H1 (cell line): Measurements from ENCODE around the gene IDH2. TPM values are rescaled to one million over a fixed set of nuclear protein-coding genes. Genes with fewer than 3 reads are reported as not detected.

ENCODE experiments used
- ATF2 ChIP-seq: IDR thresholded peaks from 2 replicates; pipeline ENCODE4 v1.6.1; 2012; ENCODE audit warnings: low read length, inconsistent platforms
- CTBP2 ChIP-seq: IDR thresholded peaks from 2 replicates; pipeline ENCODE4 v1.7.0; 2011; ENCODE audit warnings: borderline replicate concordance, mild to moderate bottlenecking, moderate library complexity, mixed read lengths, low read length; ENCODE audit not compliant: insufficient read depth, insufficient read length
- EGR1 ChIP-seq: IDR thresholded peaks from 2 replicates; pipeline ENCODE4 v1.6.1; 2011; ENCODE audit warnings: low read depth, low read length, borderline replicate concordance
- HDAC6 ChIP-seq: IDR thresholded peaks from one replicate; pipeline ENCODE4 v1.7.1; 2012; ENCODE audit warnings: low read depth, mild to moderate bottlenecking, inconsistent platforms, low read length, moderate library complexity
- NRF1 ChIP-seq: IDR thresholded peaks from 2 replicates; pipeline ENCODE4 v1.6.1; 2011; ENCODE audit warnings: mild to moderate bottlenecking, low read depth, low read length, improper control_type of control experiment
- SAP30 ChIP-seq: fragments of 300-600 bp; sonication (generic); IDR thresholded peaks from 2 replicates; pipeline ENCODE4 v1.7.1; 2012; ENCODE audit warnings: low read length, moderate library complexity, mild to moderate bottlenecking, inconsistent platforms; ENCODE audit not compliant: insufficient read depth, insufficient replicate concordance
- SIX5 ChIP-seq: IDR thresholded peaks from 2 replicates; pipeline ENCODE4 v1.6.1; 2011; ENCODE audit warnings: mild to moderate bottlenecking, low read depth, low read length
- SP4 ChIP-seq: IDR thresholded peaks from 2 replicates; pipeline ENCODE4 v1.6.1; 2012; ENCODE audit warnings: low read length, inconsistent platforms
- TAF7 ChIP-seq: optimal IDR thresholded peaks from 2 replicates; pipeline ENCODE3; 2011; ENCODE audit warnings: low read depth, mild to moderate bottlenecking, inconsistent platforms, low read length, moderate library complexity, borderline replicate concordance
- TBP ChIP-seq: IDR thresholded peaks from 2 replicates; pipeline ENCODE4 v1.6.1; 2011; ENCODE audit warnings: low read depth, low read length, improper control_type of control experiment
- TEAD4 ChIP-seq: IDR thresholded peaks from 2 replicates; pipeline ENCODE4 v1.6.1; 2012; ENCODE audit warnings: low read depth, low read length, inconsistent platforms, mixed read lengths
- polyA plus RNA-seq, 7 experiments: library from polyadenylated mRNA; depleted of rRNA in 3 of 7; stranded (reverse) in 5 of 7; unstranded in 2 of 7; fragments of >200 nt in 5 of 7; fragments of 200-250 nt in 2 of 7; gene quantifications; 1 replicate in 5 of 7; 2 replicates in 1 of 7; 4 replicates in 1 of 7; pipeline versions ENCODE4 v1.2.1 to v1.2.3, GENCODE V29; 2011 to 2013; ENCODE audit warnings: missing spikeins in 2 of 7, mixed read lengths in 2 of 7
- total RNA-seq: library from RNA; stranded (reverse); fragmentation: NEBNext Ultra II Directional; extraction: Animal tissue kit (Norgen Biotek cat#: 25700); gene quantifications from 2 replicates; pipeline ENCODE4 v1.2.1, GENCODE V29; 2021

Gene IDH2
- total and polyA plus RNA-seq, 2 of the 8 experiments (the other 6 are each of a cell fraction or from before 2014, with no cell fraction given): 64.2 to 84.6 TPM

- no peak for TF ChIP-seq CTBP2
- no peak for TF ChIP-seq ATF2
- 0 out of 2 replicates have a peak, but pooled peaks have one; percentile 36 for TF ChIP-seq TBP
- no peak for TF ChIP-seq SP4
- no peak for TF ChIP-seq SAP30
- peak; percentile 97 for TF ChIP-seq TEAD4
- TF ChIP-seq HDAC6: no peak
- no peak for TF ChIP-seq TAF7
- no peak for TF ChIP-seq NRF1
- no peak for TF ChIP-seq EGR1
- no peak for TF ChIP-seq SIX5
These were observed 24.5 kb upstream of the IDH2 start (continued) for GRCh38 chr15:90126596-90127435.
